SIG-M5 (cell line): ENCODE data around the gene DEFB131B.
"Not testable (repeated sequence)": the region's sequence is repeated elsewhere in the genome, so short reads cannot be mapped to it uniquely, and the experiment has no call there.

Source experiments
- DNase-seq: peaks from one replicate; lab custom pipeline; 2025; lab: John Stamatoyannopoulos, UW

Gene DEFB131B

DNA sequence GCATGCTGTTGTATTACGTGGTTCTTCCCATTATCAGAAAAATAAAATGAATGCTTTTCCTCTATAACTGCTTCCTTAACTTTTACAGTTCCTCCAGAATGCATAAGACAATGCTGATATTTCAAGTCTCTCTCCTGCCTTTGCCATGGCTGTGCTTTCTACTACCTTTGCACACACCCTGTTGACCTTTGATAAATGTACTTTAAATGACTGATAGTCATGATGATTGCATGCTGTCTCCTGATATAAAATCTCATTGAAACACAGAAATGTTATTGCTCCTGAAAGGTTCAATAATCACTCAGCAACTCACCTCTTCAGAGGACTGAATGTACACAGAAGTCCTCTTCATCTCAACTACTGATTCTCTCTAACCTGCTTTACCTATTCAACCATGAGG, at the start of gene DEFB131B:
TSS of gene DEFB131B (plus strand) at position 395 of the 400 bp plus-strand sequence. CDS start at position 395, 0 bp downstream.
- DNase-seq = not testable (repeated sequence)

DNA sequence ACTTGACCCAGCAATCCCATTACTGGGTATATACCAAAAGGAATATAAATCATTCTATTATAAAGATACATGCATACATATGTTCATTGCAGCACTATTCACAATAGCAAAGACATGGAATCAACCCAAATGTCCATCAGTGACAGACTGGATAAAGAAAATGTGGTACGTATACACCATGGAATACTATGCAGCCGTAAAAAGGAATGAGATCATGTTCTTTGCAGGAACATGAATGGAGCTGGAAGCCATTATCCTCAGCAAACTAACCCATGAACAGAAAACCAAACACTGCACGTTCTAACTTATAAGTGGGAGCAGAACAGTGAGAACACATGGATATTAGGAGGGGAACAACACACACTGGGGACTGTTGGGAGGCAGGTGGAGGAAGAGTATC, 49.0 kb upstream of the DEFB131B start:
- DNase-seq = not testable (repeated sequence)

- not testable (repeated sequence) for DNase-seq
Observed at GRCh38 chr11:71829686-71830085, 48.6 kb upstream of the DEFB131B start.

GRCh38 chr11:71832811-71833210, 45.4 kb upstream of the DEFB131B start, which contains the start of gene DEFB108B:
Gene DEFB108B (plus strand): TSS chr11:71833200. CDS start chr11:71833200, 0 bp downstream.
- not testable (repeated sequence) for DNase-seq

GRCh38 chr11:71842720-71843119, 35.5 kb upstream of the DEFB131B start:
- DNase-seq = not testable (repeated sequence)

DNA sequence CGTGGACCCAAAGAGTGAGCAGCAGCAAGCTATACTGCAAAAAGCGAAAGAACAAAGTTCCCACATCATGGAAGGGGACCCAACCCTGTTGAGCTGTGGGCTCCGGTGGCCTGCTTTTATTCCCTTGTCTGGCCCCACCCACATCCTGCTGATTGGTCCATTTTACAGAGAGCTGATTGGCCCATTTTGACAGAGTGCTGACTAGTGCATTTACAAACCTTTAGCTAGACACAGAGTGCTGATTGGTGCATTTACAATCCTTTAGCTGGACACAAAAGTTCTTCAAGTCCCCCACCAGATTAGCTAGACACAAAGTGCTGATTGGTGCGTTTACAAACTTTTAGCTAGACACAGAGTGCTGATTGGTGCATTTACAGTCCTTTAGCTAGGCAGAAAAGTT, 34.9 kb upstream of the DEFB131B start:
- not testable (repeated sequence) for DNase-seq

- no peak for DNase-seq
Observed at GRCh38 chr11:71843858-71844257, 34.4 kb upstream of the DEFB131B start.

GRCh38 chr11:71853895-71854294, 24.4 kb upstream of the DEFB131B start:
- not testable (repeated sequence) for DNase-seq

DNA sequence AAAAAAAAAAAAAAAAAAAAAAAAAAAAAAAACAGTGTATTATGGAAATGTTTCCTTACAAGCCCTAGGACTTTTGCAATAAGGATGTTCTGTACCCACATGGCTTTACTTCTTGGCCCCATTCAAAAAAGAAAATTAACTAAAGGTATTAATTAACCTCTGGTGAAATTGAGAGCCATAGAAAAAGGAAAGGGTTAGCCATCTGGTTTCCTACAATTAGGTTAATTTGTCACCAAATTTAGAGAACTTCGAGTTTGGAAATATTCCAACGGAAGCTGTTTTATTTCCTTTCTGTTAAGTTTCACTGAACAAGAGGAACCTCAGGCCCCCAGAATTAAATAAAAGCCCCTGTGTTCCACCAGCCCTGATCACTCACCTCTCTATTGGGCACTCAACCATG, 22.4 kb upstream of the DEFB131B start:
- not testable (repeated sequence) for DNase-seq

GRCh38 chr11:71860835-71861234, 17.4 kb upstream of the DEFB131B start:
- not testable (repeated sequence) for DNase-seq

- DNase-seq = not testable (repeated sequence)
Observed at GRCh38 chr11:71863978-71864627, 14.2 kb upstream of the DEFB131B start.

DNA sequence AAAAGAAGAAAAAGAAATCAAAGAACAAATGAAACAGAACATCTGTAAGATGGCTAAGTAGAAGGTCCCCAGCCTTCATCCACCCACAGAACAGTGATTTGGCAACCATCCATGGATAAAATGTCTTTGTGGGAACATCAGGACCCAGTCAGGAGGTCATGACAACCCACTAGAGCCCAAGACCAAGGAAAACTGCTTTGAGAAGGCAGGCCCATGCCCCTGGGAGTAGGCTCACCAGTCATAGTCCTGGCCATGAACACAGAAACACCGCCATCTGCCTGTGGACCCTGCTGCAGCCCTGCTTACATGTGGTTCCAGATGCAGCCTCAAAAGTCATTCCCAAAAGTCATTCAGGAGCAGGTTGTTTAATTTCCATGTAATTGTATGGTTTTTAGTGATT, 11.0 kb upstream of the DEFB131B start:
- not testable (repeated sequence) for DNase-seq

DNA sequence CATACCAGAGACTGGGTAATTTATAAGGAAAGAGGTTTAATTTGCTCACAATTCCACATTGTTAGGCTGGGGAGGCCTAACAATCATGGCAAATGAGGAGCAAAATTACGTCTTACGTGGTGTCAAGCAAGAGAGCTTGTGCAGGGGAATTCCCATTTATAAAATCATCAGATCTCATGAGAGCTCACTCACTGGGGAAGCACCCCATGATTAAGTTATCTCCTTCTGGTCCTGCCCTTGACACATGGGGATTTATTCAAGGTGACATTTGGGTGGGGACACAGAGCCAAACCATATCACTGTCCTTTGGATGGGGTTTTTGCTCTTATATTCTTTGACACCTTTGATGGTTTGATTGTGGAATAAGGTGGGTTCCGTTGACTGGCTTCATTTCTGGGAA, 8.3 kb upstream of the DEFB131B start:
- not testable (repeated sequence) for DNase-seq

- DNase-seq = not testable (repeated sequence)
Observed at GRCh38 chr11:71870661-71871060, 7.6 kb upstream of the DEFB131B start.

GRCh38 chr11:71876262-71876661, 2.0 kb upstream of the DEFB131B start:
- DNase-seq = not testable (repeated sequence)

DNA sequence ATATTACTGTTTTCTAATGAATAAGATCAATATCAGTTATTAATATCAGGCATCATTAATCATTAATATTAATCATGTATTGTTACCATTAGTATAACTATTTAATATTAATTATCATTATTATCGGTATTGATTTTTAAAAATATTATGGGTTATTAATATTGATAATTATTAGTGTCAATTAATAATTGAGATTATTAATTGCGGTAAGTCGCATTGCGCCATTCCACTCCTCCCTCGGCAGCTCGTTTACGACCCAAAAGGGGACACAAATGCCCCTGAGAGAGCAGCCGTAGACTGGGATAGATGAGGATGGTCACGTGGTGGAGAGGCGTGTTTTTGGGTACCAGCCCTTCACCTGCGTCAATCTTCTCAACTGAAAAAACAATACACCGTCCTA, 7.6 kb downstream of the DEFB131B start:
- DNase-seq = not testable (repeated sequence)

DNA sequence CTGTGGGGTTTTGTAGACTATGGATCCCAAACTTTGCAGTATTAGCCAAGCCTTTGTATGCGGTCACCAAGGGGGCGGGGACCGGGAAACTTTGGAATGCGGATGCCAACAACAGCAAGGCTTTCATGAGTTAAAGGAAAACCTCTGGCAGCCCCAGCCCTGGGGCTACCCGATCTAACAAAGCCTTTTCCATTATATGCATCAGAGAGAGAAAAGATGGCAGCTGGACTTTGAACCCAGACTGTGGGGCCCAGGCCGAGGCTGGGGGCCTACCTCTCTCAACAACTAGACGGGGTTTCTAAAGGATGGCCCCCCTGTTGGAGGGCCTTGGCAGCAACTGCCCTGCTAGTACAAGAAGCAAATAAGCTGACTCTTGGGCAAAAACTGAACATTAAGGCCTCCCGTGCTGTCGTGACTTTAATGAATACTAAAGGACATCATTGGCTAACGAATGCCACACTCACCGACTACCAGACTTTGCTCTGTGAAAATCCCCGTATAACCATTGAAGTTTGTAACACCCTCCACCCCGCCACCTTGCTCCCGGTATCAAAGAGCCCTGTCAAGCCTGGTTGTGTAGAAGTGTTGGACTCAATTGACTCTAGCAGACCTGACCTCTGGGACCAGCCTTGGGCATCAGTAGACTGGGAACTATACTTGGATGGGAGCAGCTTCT, 10.2 kb downstream of the DEFB131B start:
- DNase-seq = not testable (repeated sequence)

DNA sequence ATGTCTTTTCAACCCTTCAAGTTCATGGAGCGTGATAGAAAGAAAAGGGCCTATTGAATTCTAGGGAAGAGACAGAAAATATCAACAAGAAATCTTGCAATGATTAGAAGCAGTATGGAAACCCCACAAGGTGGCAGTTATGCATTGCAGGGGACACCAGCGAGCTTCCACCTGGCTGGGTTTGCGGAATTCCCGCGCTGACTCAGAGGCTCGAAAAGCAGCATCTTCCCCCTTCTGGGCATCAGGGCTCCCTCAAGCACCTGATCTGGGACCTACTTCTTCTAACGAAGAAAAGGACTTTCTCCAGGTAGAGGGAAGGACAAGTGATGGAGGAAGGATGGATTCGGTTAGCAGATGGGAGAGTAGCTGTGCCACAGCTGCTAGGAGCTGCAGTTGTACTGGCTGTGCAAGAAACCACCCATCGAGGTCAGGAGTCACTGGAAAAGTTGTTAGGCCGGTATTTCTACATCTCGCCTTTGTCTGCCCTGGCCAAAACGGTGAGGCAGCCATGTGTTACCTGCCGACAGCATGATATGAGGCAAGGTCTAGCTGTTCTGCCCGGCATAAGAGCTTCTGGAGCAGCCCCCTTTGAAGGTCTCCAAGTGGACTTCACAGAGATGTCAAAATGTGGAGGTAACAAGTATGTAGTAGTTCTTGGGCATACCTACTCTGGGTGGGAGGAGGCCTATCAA, 11.1 kb downstream of the DEFB131B start:
- not testable (repeated sequence) for DNase-seq

DNA sequence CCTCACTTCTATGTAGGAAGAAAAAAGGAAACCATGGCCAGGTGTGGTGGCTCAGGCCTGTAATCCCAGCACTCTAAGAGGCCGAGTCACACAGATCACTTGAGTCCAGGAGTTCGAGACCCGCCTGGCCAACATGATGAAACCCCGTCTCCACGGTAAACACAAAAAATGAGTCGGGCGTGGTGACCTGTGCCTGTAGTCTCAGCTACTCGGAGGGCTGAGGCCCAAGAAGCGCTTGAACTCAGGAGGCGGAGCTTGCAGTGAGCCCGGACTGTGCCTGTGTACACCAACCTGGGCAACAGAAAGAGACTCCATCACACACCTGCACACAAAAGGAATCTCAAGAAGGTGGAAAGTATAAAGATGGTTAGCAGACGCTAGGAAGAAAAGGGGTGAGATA, 17.7 kb downstream of the DEFB131B start:
- no peak for DNase-seq

GRCh38 chr11:71901137-71901536, 22.9 kb downstream of the DEFB131B start:
- DNase-seq = not testable (repeated sequence)

GRCh38 chr11:71908218-71908617, 30.0 kb downstream of the DEFB131B start:
- no peak for DNase-seq

- not testable (repeated sequence) for DNase-seq
Observed at GRCh38 chr11:71910775-71911174, 32.5 kb downstream of the DEFB131B start.
